HG02610 (cell line): Measurements from ENCODE around the gene ADAMTS2.
"Not testable (repeated sequence)": the region's sequence is repeated elsewhere in the genome, so short reads cannot be mapped to it uniquely, and the experiment has no call there.

Source experiments
- ATAC-seq: cut with Tn5 transposase; IDR thresholded peaks from one replicate; pipeline ENCODE4 v1.9.1; 2021; ENCODE audit warnings: mild to moderate bottlenecking, moderate library complexity; ENCODE audit not compliant: unreplicated experiment

ADAMTS2 gene

GRCh38 chr5:179221196-179221876 lies 123.9 kb downstream of the ADAMTS2 start:
- ATAC-seq, result no peak

- ATAC-seq, result no peak
These were observed 124.5 kb downstream of the ADAMTS2 start for GRCh38 chr5:179220716-179221115.

GRCh38 chr5:179219661-179220620 lies 125.3 kb downstream of the ADAMTS2 start:
- ATAC-seq, result no peak

GRCh38 chr5:179218943-179219330 lies 126.3 kb downstream of the ADAMTS2 start:
- no peak for ATAC-seq

GRCh38 chr5:179217956-179218942 lies 127.0 kb downstream of the ADAMTS2 start:
- no peak for ATAC-seq

- ATAC-seq, result no peak
These were observed 127.9 kb downstream of the ADAMTS2 start for GRCh38 chr5:179217356-179217755.

GRCh38 chr5:179216381-179216780 lies 128.9 kb downstream of the ADAMTS2 start:
- not testable (repeated sequence) for ATAC-seq

- ATAC-seq, result no peak
These were observed 129.7 kb downstream of the ADAMTS2 start for GRCh38 chr5:179215576-179215975.

GRCh38 chr5:179214678-179215077 lies 130.6 kb downstream of the ADAMTS2 start:
- no peak for ATAC-seq

GRCh38 chr5:179212870-179213269 lies 132.4 kb downstream of the ADAMTS2 start:
- no peak for ATAC-seq

- no peak for ATAC-seq
These were observed 133.6 kb downstream of the ADAMTS2 start for GRCh38 chr5:179211631-179212030.

GRCh38 chr5:179211068-179211467 lies 134.2 kb downstream of the ADAMTS2 start:
- no peak for ATAC-seq

- ATAC-seq, result no peak
These were observed 134.8 kb downstream of the ADAMTS2 start for GRCh38 chr5:179210478-179210877.

- no peak for ATAC-seq
These were observed 135.7 kb downstream of the ADAMTS2 start for GRCh38 chr5:179209359-179210150.

- ATAC-seq, result no peak
These were observed 136.4 kb downstream of the ADAMTS2 start for GRCh38 chr5:179208706-179209358.

GRCh38 chr5:179207920-179208705 lies 137.1 kb downstream of the ADAMTS2 start:
- no peak for ATAC-seq

- no peak for ATAC-seq
These were observed 137.8 kb downstream of the ADAMTS2 start for GRCh38 chr5:179207470-179207869.

- ATAC-seq, result no peak
These were observed 138.9 kb downstream of the ADAMTS2 start for GRCh38 chr5:179206366-179206765.

GRCh38 chr5:179205277-179205676 lies 140.0 kb downstream of the ADAMTS2 start:
- no peak for ATAC-seq
